ENCODE measurements around the gene CARD18.

Gene CARD18

GRCh38 chr11:105158436-105158835 is 18.9 kb upstream of the CARD18 start:
- Histone ChIP-seq H2AFZ (ENCODE audit: low read length, unreplicated experiment) (no peak overlapping the region), H3K27me3 (ENCODE audit: insufficient read depth, low read length) (no peaks in the 10 kb centered on the region), H3K79me2 (ENCODE audit: control insufficient read depth, insufficient read depth, low read length, unreplicated experiment) (no peaks in the 10 kb centered on the region), H3K36me3 (ENCODE audit: insufficient read depth, low read length) (no peaks in the 10 kb centered on the region), H3K4me1 (ENCODE audit: control insufficient read depth, insufficient read depth, low read length, unreplicated experiment) (no peaks in the 10 kb centered on the region), H3K4me3 (ENCODE audit: low read depth, low read length) (no peak overlapping the region), H3K27ac (ENCODE audit: low read depth, low read length) (no peak overlapping the region)

GRCh38 chr11:105156720-105157119 is 17.2 kb upstream of the CARD18 start:
- peaks cover 15% of the 10 kb centered on the region for H3K4me1 ChIP-seq (ENCODE audit: control insufficient read depth, insufficient read depth, low read length, unreplicated experiment)
- no peaks in the 10 kb centered on the region for H3K36me3 ChIP-seq (ENCODE audit: insufficient read depth, low read length)
- H3K79me2 ChIP-seq (ENCODE audit: control insufficient read depth, insufficient read depth, low read length, unreplicated experiment): no peaks in the 10 kb centered on the region
- no peaks in the 10 kb centered on the region for H3K27me3 ChIP-seq (ENCODE audit: insufficient read depth, low read length)
- H3K4me3 ChIP-seq (ENCODE audit: low read depth, low read length): no peak overlapping the region
- no peak overlapping the region for H2AFZ ChIP-seq (ENCODE audit: low read length, unreplicated experiment)
- H3K27ac ChIP-seq (ENCODE audit: low read depth, low read length): no peak overlapping the region

- H3K4me3 ChIP-seq (ENCODE audit: low read depth, low read length): no peak overlapping the region
- no peaks in the 10 kb centered on the region for H3K36me3 ChIP-seq (ENCODE audit: insufficient read depth, low read length)
- H3K27ac ChIP-seq (ENCODE audit: low read depth, low read length): no peak overlapping the region
- no peaks in the 10 kb centered on the region for H3K79me2 ChIP-seq (ENCODE audit: control insufficient read depth, insufficient read depth, low read length, unreplicated experiment)
- H3K27me3 ChIP-seq (ENCODE audit: insufficient read depth, low read length): no peaks in the 10 kb centered on the region
- H2AFZ ChIP-seq (ENCODE audit: low read length, unreplicated experiment): no peak overlapping the region
- peaks cover 18% of the 10 kb centered on the region for H3K4me1 ChIP-seq (ENCODE audit: control insufficient read depth, insufficient read depth, low read length, unreplicated experiment)
Observed at GRCh38 chr11:105156231-105156630, 16.7 kb upstream of the CARD18 start.

- H3K79me2 ChIP-seq (ENCODE audit: control insufficient read depth, insufficient read depth, low read length, unreplicated experiment): no peaks in the 10 kb centered on the region
- peaks cover 18% of the 10 kb centered on the region for H3K4me1 ChIP-seq (ENCODE audit: control insufficient read depth, insufficient read depth, low read length, unreplicated experiment)
- no peak overlapping the region for H3K27ac ChIP-seq (ENCODE audit: low read depth, low read length)
- H2AFZ ChIP-seq (ENCODE audit: low read length, unreplicated experiment): no peak overlapping the region
- no peaks in the 10 kb centered on the region for H3K36me3 ChIP-seq (ENCODE audit: insufficient read depth, low read length)
- no peak overlapping the region for H3K4me3 ChIP-seq (ENCODE audit: low read depth, low read length)
- no peaks in the 10 kb centered on the region for H3K27me3 ChIP-seq (ENCODE audit: insufficient read depth, low read length)
Observed at GRCh38 chr11:105155679-105156078, 16.1 kb upstream of the CARD18 start.

- Histone ChIP-seq H2AFZ (ENCODE audit: low read length, unreplicated experiment) (no peak overlapping the region), H3K4me1 (ENCODE audit: control insufficient read depth, insufficient read depth, low read length, unreplicated experiment) (peaks cover 18% of the 10 kb centered on the region)
Observed at GRCh38 chr11:105153392-105153791, 13.8 kb upstream of the CARD18 start.

GRCh38 chr11:105152560-105152959 is 13.0 kb upstream of the CARD18 start:
- Histone ChIP-seq H3K27me3 (ENCODE audit: insufficient read depth, low read length) (no peaks in the 10 kb centered on the region), H3K27ac (ENCODE audit: low read depth, low read length) (peak overlapping the region; percentile 91), H3K36me3 (ENCODE audit: insufficient read depth, low read length) (no peaks in the 10 kb centered on the region), H3K4me3 (ENCODE audit: low read depth, low read length) (peak overlapping the region; percentile 45; the same call in 1 of the 2 replicates), H2AFZ (ENCODE audit: low read length, unreplicated experiment) (no peak overlapping the region), H3K4me1 (ENCODE audit: control insufficient read depth, insufficient read depth, low read length, unreplicated experiment) (peaks cover 18% of the 10 kb centered on the region), H3K79me2 (ENCODE audit: control insufficient read depth, insufficient read depth, low read length, unreplicated experiment) (no peaks in the 10 kb centered on the region)

More at GRCh38 chr11:105153392-105153791, 13.8 kb upstream of the CARD18 start:
- Histone ChIP-seq H3K27ac (ENCODE audit: low read depth, low read length) (peak overlapping the region; percentile 91; the same call in 1 of the 2 replicates), H3K79me2 (ENCODE audit: control insufficient read depth, insufficient read depth, low read length, unreplicated experiment) (no peaks in the 10 kb centered on the region), H3K27me3 (ENCODE audit: insufficient read depth, low read length) (no peaks in the 10 kb centered on the region), H3K36me3 (ENCODE audit: insufficient read depth, low read length) (no peaks in the 10 kb centered on the region), H3K4me3 (ENCODE audit: low read depth, low read length) (no peak overlapping the region)

GRCh38 chr11:105152021-105152512 is 12.5 kb upstream of the CARD18 start:
- Histone ChIP-seq H3K4me3 (ENCODE audit: low read depth, low read length) (peak overlapping the region; percentile 45; the same call in 1 of the 2 replicates), H3K36me3 (ENCODE audit: insufficient read depth, low read length) (no peaks in the 10 kb centered on the region), H3K4me1 (ENCODE audit: control insufficient read depth, insufficient read depth, low read length, unreplicated experiment) (peaks cover 18% of the 10 kb centered on the region), H3K27me3 (ENCODE audit: insufficient read depth, low read length) (no peaks in the 10 kb centered on the region), H3K79me2 (ENCODE audit: control insufficient read depth, insufficient read depth, low read length, unreplicated experiment) (no peaks in the 10 kb centered on the region), H2AFZ (ENCODE audit: low read length, unreplicated experiment) (peak overlapping the region; percentile 64), H3K27ac (ENCODE audit: low read depth, low read length) (peak overlapping the region; percentile 91)

GRCh38 chr11:105149477-105149876 is 9.9 kb upstream of the CARD18 start:
- no peak overlapping the region for H3K27ac ChIP-seq (ENCODE audit: low read depth, low read length)
- no peak overlapping the region for H3K4me3 ChIP-seq (ENCODE audit: low read depth, low read length)
- no peaks in the 10 kb centered on the region for H3K79me2 ChIP-seq (ENCODE audit: control insufficient read depth, insufficient read depth, low read length, unreplicated experiment)
- no peaks in the 10 kb centered on the region for H3K36me3 ChIP-seq (ENCODE audit: insufficient read depth, low read length)
- peaks cover 27% of the 10 kb centered on the region for H3K4me1 ChIP-seq (ENCODE audit: control insufficient read depth, insufficient read depth, low read length, unreplicated experiment)
- no peaks in the 10 kb centered on the region for H3K27me3 ChIP-seq (ENCODE audit: insufficient read depth, low read length)
- no peak overlapping the region for H2AFZ ChIP-seq (ENCODE audit: low read length, unreplicated experiment)

GRCh38 chr11:105148241-105148640 is 8.7 kb upstream of the CARD18 start:
- H3K36me3 ChIP-seq (ENCODE audit: insufficient read depth, low read length): no peaks in the 10 kb centered on the region
- no peaks in the 10 kb centered on the region for H3K79me2 ChIP-seq (ENCODE audit: control insufficient read depth, insufficient read depth, low read length, unreplicated experiment)
- no peak overlapping the region for H3K27ac ChIP-seq (ENCODE audit: low read depth, low read length)
- no peaks in the 10 kb centered on the region for H3K27me3 ChIP-seq (ENCODE audit: insufficient read depth, low read length)
- peaks cover 25% of the 10 kb centered on the region for H3K4me1 ChIP-seq (ENCODE audit: control insufficient read depth, insufficient read depth, low read length, unreplicated experiment)
- no peak overlapping the region for H2AFZ ChIP-seq (ENCODE audit: low read length, unreplicated experiment)
- no peak overlapping the region for H3K4me3 ChIP-seq (ENCODE audit: low read depth, low read length)

- Histone ChIP-seq H3K27ac (ENCODE audit: low read depth, low read length) (no peak overlapping the region), H3K36me3 (ENCODE audit: insufficient read depth, low read length) (no peaks in the 10 kb centered on the region), H3K79me2 (ENCODE audit: control insufficient read depth, insufficient read depth, low read length, unreplicated experiment) (no peaks in the 10 kb centered on the region), H3K4me1 (ENCODE audit: control insufficient read depth, insufficient read depth, low read length, unreplicated experiment) (peaks cover 9% of the 10 kb centered on the region), H3K27me3 (ENCODE audit: insufficient read depth, low read length) (no peaks in the 10 kb centered on the region), H2AFZ (ENCODE audit: low read length, unreplicated experiment) (no peak overlapping the region), H3K4me3 (ENCODE audit: low read depth, low read length) (no peak overlapping the region)
Observed at GRCh38 chr11:105144887-105145286, 5.3 kb upstream of the CARD18 start.

- H3K36me3 ChIP-seq (ENCODE audit: insufficient read depth, low read length): no peaks in the 10 kb centered on the region
- no peak overlapping the region for H3K4me3 ChIP-seq (ENCODE audit: low read depth, low read length)
- no peak overlapping the region for H3K27ac ChIP-seq (ENCODE audit: low read depth, low read length)
- H3K79me2 ChIP-seq (ENCODE audit: control insufficient read depth, insufficient read depth, low read length, unreplicated experiment): no peaks in the 10 kb centered on the region
- H3K27me3 ChIP-seq (ENCODE audit: insufficient read depth, low read length): no peaks in the 10 kb centered on the region
- H3K4me1 ChIP-seq (ENCODE audit: control insufficient read depth, insufficient read depth, low read length, unreplicated experiment): peaks cover 15% of the 10 kb centered on the region
- peak overlapping the region; percentile 53 for H2AFZ ChIP-seq (ENCODE audit: low read length, unreplicated experiment)
Observed at GRCh38 chr11:105142167-105142566, 2.6 kb upstream of the CARD18 start.

Measured in ACC112 (cell line).